Mucosa of rectum (tissue), 2 donors: Measurements from ENCODE around the gene KIF20A.

ENCODE experiments used
- H3K27ac ChIP-seq, 2 donors: one replicate each; pipeline ENCODE4 v1.7.0; 2013; ENCODE audit warnings: inconsistent platforms in 2 of 2, low read depth in 2 of 2, low read length in 2 of 2
- H3K27me3 ChIP-seq, 2 donors: one replicate each; pipeline ENCODE4 v1.7.0; 2013; ENCODE audit warnings: low read length in 2 of 2; ENCODE audit not compliant: control insufficient read depth in 2 of 2, insufficient read depth in 2 of 2
- H3K36me3 ChIP-seq, 2 donors: one replicate each; pipeline ENCODE4 v1.7.0; 2013; ENCODE audit warnings: low read length in 2 of 2; ENCODE audit not compliant: control insufficient read depth in 2 of 2, insufficient read depth in 2 of 2
- H3K4me1 ChIP-seq, 2 donors: one replicate each; pipeline ENCODE4 v1.7.0; 2013; ENCODE audit warnings: low read length in 2 of 2, mild to moderate bottlenecking in 1 of 2; ENCODE audit not compliant: control insufficient read depth in 2 of 2, insufficient read depth in 2 of 2
- H3K4me3 ChIP-seq, 2 donors: one replicate each; pipeline ENCODE4 v1.7.0; 2013; ENCODE audit warnings: low read length in 2 of 2
- H3K9ac ChIP-seq, 2 donors: one replicate each; pipeline ENCODE4 v1.7.0; 2013; ENCODE audit warnings: low read length in 2 of 2, low read depth in 1 of 2, mild to moderate bottlenecking in 1 of 2
- H3K9me3 ChIP-seq, 2 donors: one replicate each; pipeline ENCODE4 v1.7.0; 2013; ENCODE audit warnings: low read length in 2 of 2; ENCODE audit not compliant: control insufficient read depth in 2 of 2
- donor health status: healthy.
- donor health status: Normal muscosa, but diverticular disease.

The KIF20A gene

GRCh38 chr5:138223532-138223931 is 44.6 kb downstream of the KIF20A start:
- Histone ChIP-seq H3K9ac (no peak overlapping the region), H3K27me3 (no peaks in the 10 kb centered on the region), H3K27ac (no peak overlapping the region), H3K9me3 (no peaks in the 10 kb centered on the region), H3K4me1 (no peaks in the 10 kb centered on the region), H3K36me3 (no peaks in the 10 kb centered on the region), H3K4me3 (no peak overlapping the region)

- Histone ChIP-seq H3K4me3 (no peak overlapping the region), H3K27ac (no peak overlapping the region)
Measured at GRCh38 chr5:138224712-138225111, 45.8 kb downstream of the KIF20A start.

GRCh38 chr5:138226910-138227309 is 48.0 kb downstream of the KIF20A start:
- H3K4me1 ChIP-seq, result no peaks in the 10 kb centered on the region

More at GRCh38 chr5:138224712-138225111, 45.8 kb downstream of the KIF20A start:
- H3K4me1 ChIP-seq, result no peaks in the 10 kb centered on the region
- no peaks in the 10 kb centered on the region for H3K36me3 ChIP-seq
- no peak overlapping the region for H3K9ac ChIP-seq
- H3K27me3 ChIP-seq, result no peaks in the 10 kb centered on the region
- no peaks in the 10 kb centered on the region for H3K9me3 ChIP-seq

GRCh38 chr5:138229387-138229786 is 50.5 kb downstream of the KIF20A start:
- Histone ChIP-seq H3K9me3 (no peaks in the 10 kb centered on the region), H3K9ac (no peak overlapping the region), H3K27ac (no peak overlapping the region), H3K27me3 (no peaks in the 10 kb centered on the region), H3K36me3 (no peaks in the 10 kb centered on the region), H3K4me1 (no peaks in the 10 kb centered on the region), H3K4me3 (no peak overlapping the region)

More at GRCh38 chr5:138226910-138227309, 48.0 kb downstream of the KIF20A start:
- Histone ChIP-seq H3K36me3 (no peaks in the 10 kb centered on the region), H3K27ac (no peak overlapping the region), H3K4me3 (no peak overlapping the region), H3K9ac (no peak overlapping the region), H3K27me3 (no peaks in the 10 kb centered on the region), H3K9me3 (no peaks in the 10 kb centered on the region)

- Histone ChIP-seq H3K9me3 (no peaks in the 10 kb centered on the region), H3K9ac (no peak overlapping the region), H3K27me3 (no peaks in the 10 kb centered on the region), H3K4me3 (no peak overlapping the region), H3K36me3 (no peaks in the 10 kb centered on the region), H3K4me1 (no peaks in the 10 kb centered on the region), H3K27ac (no peak overlapping the region)
Measured at GRCh38 chr5:138230261-138230660, 51.3 kb downstream of the KIF20A start.

GRCh38 chr5:138230981-138231589 is 52.2 kb downstream of the KIF20A start:
- no peaks in the 10 kb centered on the region for H3K9me3 ChIP-seq
- H3K27ac ChIP-seq, result no peak overlapping the region
- H3K27me3 ChIP-seq, result no peaks in the 10 kb centered on the region
- no peak overlapping the region for H3K9ac ChIP-seq
- H3K4me3 ChIP-seq, result no peak overlapping the region
- no peaks in the 10 kb centered on the region for H3K36me3 ChIP-seq
- no peaks in the 10 kb centered on the region for H3K4me1 ChIP-seq

GRCh38 chr5:138233280-138233679 is 54.4 kb downstream of the KIF20A start:
- Histone ChIP-seq H3K36me3 (no peaks in the 10 kb centered on the region), H3K9me3 (no peaks in the 10 kb centered on the region), H3K27me3 (no peaks in the 10 kb centered on the region)

GRCh38 chr5:138234651-138235050 is 55.7 kb downstream of the KIF20A start:
- Histone ChIP-seq H3K9ac (no peak overlapping the region), H3K27me3 (peaks cover 0 to 4% of the 10 kb centered on the region in 2 donors), H3K4me1 (no peaks in the 10 kb centered on the region), H3K9me3 (no peaks in the 10 kb centered on the region), H3K4me3 (no peak overlapping the region), H3K27ac (no peak overlapping the region), H3K36me3 (no peaks in the 10 kb centered on the region)

More at GRCh38 chr5:138233280-138233679, 54.4 kb downstream of the KIF20A start:
- H3K9ac ChIP-seq, result no peak overlapping the region
- H3K27ac ChIP-seq, result no peak overlapping the region
- no peak overlapping the region for H3K4me3 ChIP-seq
- H3K4me1 ChIP-seq, result no peaks in the 10 kb centered on the region
